K562 (cell line): ENCODE data around the gene DNAJC12. TPM values are rescaled to one million over a fixed set of nuclear protein-coding genes. Genes with fewer than 3 reads are reported as not detected.

Experiments
- ATAC-seq: fragments of 200-7000 bp; cut with Tn5 transposase; 3 replicates; pipeline ENCODE4 v1.9.1; 2020; ENCODE audit warnings: moderate library complexity
- BruUV-seq: library from RNA; stranded (reverse); fragments of 400-500 nt; replicated peaks from 2 replicates; lab custom pipeline; 2021; lab: Mats Ljungman, UMichigan
- CTCF ChIA-PET: fragments of 300-600 bp; formaldehyde crosslinking; extraction: SDS; loops from one replicate; lab custom pipeline; 2021; ENCODE audit warnings: low intra/inter-chr PET ratio; lab: Yijun Ruan, JAX
- POLR2A ChIA-PET: fragments of 300-600, 350-650 bp; sonication (Branson Sonifier 250); formaldehyde crosslinking; extraction: SDS; loops from one replicate; lab custom pipeline; 2021; ENCODE audit warnings: antibody characterized with exemption, inconsistent platforms; lab: Yijun Ruan, JAX
- DNase-seq, 4 experiments: peaks; one replicate each; pipeline versions ENCODE4 v3.0.0 to v3.0.0-alpha.2; 2011 to 2018; ENCODE audit warnings: low spot score in 3 of 4, mixed read lengths in 3 of 4; ENCODE audit errors: extremely low read depth in 1 of 4
- FAIRE-seq: peaks from 2 replicates; lab custom pipeline; 2011; peaks lifted over from hg19 to GRCh38; lab: Jason Lieb, UNC
- H2AFZ ChIP-seq: 2 replicates; pipeline ENCODE4 v1.6.0; 2011; ENCODE audit warnings: low read depth, low read length, control low read depth, inconsistent platforms
- H3K27ac ChIP-seq: fragments of 200-600 bp; 3 replicates; pipeline ENCODE4 v1.8.0; 2011; ENCODE audit warnings: low read depth, mild to moderate bottlenecking, control low read depth, inconsistent platforms, low read length, moderate library complexity, mixed read lengths; ENCODE audit errors: extremely low read depth
- H3K27me3 ChIP-seq, 2 experiments: fragments of 300-600 bp in 1 of 2; 2 replicates in 1 of 2; 3 replicates in 1 of 2; pipeline versions ENCODE4 v1.6.0 to v1.8.0; 2011; ENCODE audit warnings: inconsistent platforms in 2 of 2, low read length in 2 of 2, mild to moderate bottlenecking in 1 of 2, mixed read lengths in 1 of 2, moderate library complexity in 1 of 2; ENCODE audit not compliant: control insufficient read depth in 2 of 2, insufficient read depth in 2 of 2
- H3K36me3 ChIP-seq: fragments of 300-600 bp; 3 replicates; pipeline ENCODE4 v1.8.0; 2011; ENCODE audit warnings: mild to moderate bottlenecking, low read length, inconsistent platforms; ENCODE audit not compliant: control insufficient read depth, insufficient read depth
- H3K4me1 ChIP-seq, 2 experiments: fragments of 200-600 bp in 1 of 2; replicated peaks in 1 of 2; 2 replicates in 1 of 2; 3 replicates in 1 of 2; pipeline versions ENCODE4 v1.5.1 to v1.8.0; 2011; ENCODE audit warnings: inconsistent platforms in 2 of 2, low read length in 2 of 2, mild to moderate bottlenecking in 1 of 2, mixed read lengths in 1 of 2, moderate library complexity in 1 of 2; ENCODE audit not compliant: control insufficient read depth in 2 of 2, insufficient read depth in 2 of 2
- H3K4me2 ChIP-seq: 2 replicates; pipeline ENCODE4 v1.6.1; 2011; ENCODE audit warnings: low read length, control low read depth, inconsistent platforms, mixed read lengths; ENCODE audit not compliant: insufficient read depth
- H3K4me3 ChIP-seq: fragments of 200-600 bp; sonication (generic), shearing (Covaris generic); 2 replicates; pipeline ENCODE4 v1.5.1; 2016; ENCODE audit warnings: control low read depth, inconsistent platforms
- H3K79me2 ChIP-seq: fragments of 200-600 bp; 3 replicates; pipeline ENCODE4 v1.8.0; 2011; ENCODE audit warnings: low read length, inconsistent platforms; ENCODE audit not compliant: control insufficient read depth, insufficient read depth
- H3K9ac ChIP-seq, 2 experiments: 2 replicates each; pipeline versions ENCODE4 v1.6.0 to v1.6.1; 2011; ENCODE audit warnings: low read depth in 2 of 2, low read length in 2 of 2, control low read depth in 1 of 2, inconsistent platforms in 1 of 2, mild to moderate bottlenecking in 1 of 2, mixed read lengths in 1 of 2; ENCODE audit not compliant: insufficient read depth in 1 of 2
- H3K9me1 ChIP-seq: one replicate; pipeline ENCODE4 v1.6.0; 2011; ENCODE audit warnings: inconsistent platforms, mild to moderate bottlenecking, low read length, moderate library complexity; ENCODE audit not compliant: control insufficient read depth, insufficient read depth
- H3K9me3 ChIP-seq: replicated peaks from 2 replicates; pipeline ENCODE4 v1.5.1; 2011; ENCODE audit warnings: low read depth, low read length, inconsistent platforms; ENCODE audit not compliant: control insufficient read depth, insufficient read depth
- H4K20me1 ChIP-seq: replicated peaks from 2 replicates; pipeline ENCODE4 v1.6.1; 2011; ENCODE audit warnings: low read length, inconsistent platforms, mixed read lengths; ENCODE audit not compliant: control insufficient read depth, insufficient read depth
- CHD2 ChIP-seq: IDR thresholded peaks from 2 replicates; pipeline ENCODE4 v1.6.1; 2011; ENCODE audit warnings: low read depth, low read length
- CREB3L1 ChIP-seq: fragments of 450-650 bp; IDR thresholded peaks from 2 replicates; pipeline ENCODE4 v1.6.1; 2014; ENCODE audit warnings: low read depth, mild to moderate bottlenecking, moderate library complexity, borderline replicate concordance
- HCFC1 ChIP-seq: IDR thresholded peaks from 2 replicates; pipeline ENCODE4 v1.6.1; 2012; ENCODE audit warnings: low read depth, low read length, improper control_type of control experiment
- JUN ChIP-seq, 2 experiments: sonication (generic) in 1 of 2; formaldehyde crosslinking in 1 of 2; IDR thresholded peaks; 2 replicates each; pipeline versions ENCODE4 v1.6.1 to v1.8.0; 2012 to 2022; ENCODE audit warnings: borderline replicate concordance in 2 of 2, mild to moderate bottlenecking in 2 of 2, improper control_type of control experiment in 1 of 2, low read depth in 1 of 2, low read length in 1 of 2, missing genetic modification reagents in 1 of 2
- SPI1 ChIP-seq: IDR thresholded peaks from 2 replicates; pipeline ENCODE4 v1.6.1; 2011; ENCODE audit warnings: low read depth, low read length, control low read depth, borderline replicate concordance
- in situ Hi-C: fragments of 300-500 bp; cut with MboI; formaldehyde crosslinking; loops from 4 replicates; pipeline ENCODE4 v1.15.0; 2018; ENCODE audit warnings: inconsistent platforms, mixed read lengths
- intact Hi-C: fragments of 100-400 bp; cut with micrococcal nuclease; formaldehyde crosslinking; loops from 2 replicates; pipeline ENCODE4 v1.14.2; 2022
- polyA plus RNA-seq, 8 experiments: library from polyadenylated mRNA; depleted of rRNA in 4 of 8; stranded (reverse) in 5 of 8; unstranded in 3 of 8; fragments of >200 nt; fragmentation: Nextera tagmentation in 2 of 8; fragmentation: Illumina TruSeq in 1 of 8; extraction: Ambion mirVana in 2 of 8; extraction: Trizol in 1 of 8; gene quantifications; 2 replicates each; pipeline versions ENCODE4 v1.2.1 to v1.2.3, GENCODE V29; 2011 to 2014; ENCODE audit warnings: inconsistent platforms in 1 of 8, missing spikeins in 1 of 8
- total RNA-seq, 7 experiments: library from RNA; depleted of rRNA in 6 of 7; stranded (reverse); fragments of >200 nt in 6 of 7; fragmentation: Illumina TruSeq in 2 of 7; extraction: Trizol in 2 of 7; gene quantifications; 2 replicates each; pipeline versions ENCODE4 v1.2.1 to v1.2.3, GENCODE V29; 2011 to 2021; ENCODE audit warnings: low replicate concordance in 1 of 7

Gene DNAJC12
- total and polyA plus RNA-seq, 9 of the 15 experiments (the other 6 are each of a cell fraction or from before 2014, with no cell fraction given), result 7.4 to 95.9 (median 68.5) TPM

DNA sequence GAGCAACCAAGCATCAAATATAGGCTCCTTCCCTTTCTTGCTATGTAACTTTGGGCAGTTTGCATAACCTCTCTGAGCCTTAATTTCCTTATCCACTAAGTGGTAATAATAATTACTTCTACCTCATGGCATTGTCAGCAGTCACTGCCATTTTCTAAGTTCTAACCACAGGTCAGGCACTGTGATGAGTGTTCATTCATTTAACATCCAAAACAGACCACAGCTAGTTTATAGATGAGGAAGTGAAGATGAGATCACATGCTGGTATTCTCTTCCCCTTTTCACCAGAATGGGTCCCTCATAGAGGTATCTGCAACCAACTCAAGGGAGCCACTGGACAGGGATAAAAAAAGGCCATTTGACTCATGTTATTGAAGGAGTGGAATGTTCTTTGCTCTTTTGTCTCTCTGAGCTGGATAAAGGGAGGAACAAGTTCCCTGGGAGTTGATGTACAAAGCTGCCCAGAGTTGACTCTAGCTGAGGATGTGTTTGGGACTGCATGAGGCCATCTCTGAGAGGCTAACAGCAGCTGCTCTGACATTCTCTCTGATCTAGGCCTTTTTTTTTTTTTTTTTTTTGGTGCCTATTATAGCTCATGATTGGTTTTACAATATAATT is 65.0 kb downstream of the DNAJC12 start:
- TF ChIP-seq CREB3L1 (no peak), JUN (IDR thresholded peaks at IDR 0.05; ENCODE audit: borderline replicate concordance, low read depth, low read length) (no peak), JUN (CRISPR knock-in tag; IDR thresholded peaks at IDR 0.05; ENCODE audit: borderline replicate concordance) (no peak), SPI1 (peak; percentile 79), CHD2 (no peak), HCFC1 (no peak)

More for the DNA sequence above, 65.0 kb downstream of the DNAJC12 start:
- H3K9ac ChIP-seq, result no peak overlapping the region
- POLR2A ChIA-PET, result no interaction called here
- CTCF ChIA-PET, result interaction anchor here (0.6 kb wide), 1 partner anchor 9 kb away, joined by 4 read pairs; no protein-coding TSS in a partner anchor
- H3K27ac ChIP-seq, result no peak overlapping the region
- BruUV-seq, result no TSS peak
- no peaks in the 10 kb centered on the region for H3K4me1 ChIP-seq
- no peak overlapping the region for H3K4me3 ChIP-seq
- no peaks in the 10 kb centered on the region for H4K20me1 ChIP-seq
- no peaks in the 10 kb centered on the region for H3K36me3 ChIP-seq
- DNase-seq, result no peak
- in situ Hi-C loops (loop anchor here (10.0 kb wide), 1 partner anchor 108 kb away; no protein-coding TSS in a partner anchor), intact Hi-C loops (no loop called here)
- FAIRE-seq, result no peak
- H3K27me3 ChIP-seq, result peaks cover 3 to 4% of the 10 kb centered on the region in 2 experiments; a peak in 3 of 5 replicates
- no peak for ATAC-seq
- no peak overlapping the region for H3K4me2 ChIP-seq
- no peaks in the 10 kb centered on the region for H3K79me2 ChIP-seq
- no peaks in the 10 kb centered on the region for H3K9me1 ChIP-seq
- no peak overlapping the region for H2AFZ ChIP-seq
- no peaks in the 10 kb centered on the region for H3K9me3 ChIP-seq
